GM12872 (cell line): Measurements from ENCODE around the gene RNU7-1.

Source experiments
- TF ChIP-seq, protein P1 (sequence below): IDR thresholded peaks from 3 replicates; pipeline ENCODE4 v1.5.1; 2011; ENCODE audit warnings: low read depth, mild to moderate bottlenecking, low read length, moderate library complexity; ENCODE audit not compliant: insufficient read depth

The RNU7-1 gene

DNA sequence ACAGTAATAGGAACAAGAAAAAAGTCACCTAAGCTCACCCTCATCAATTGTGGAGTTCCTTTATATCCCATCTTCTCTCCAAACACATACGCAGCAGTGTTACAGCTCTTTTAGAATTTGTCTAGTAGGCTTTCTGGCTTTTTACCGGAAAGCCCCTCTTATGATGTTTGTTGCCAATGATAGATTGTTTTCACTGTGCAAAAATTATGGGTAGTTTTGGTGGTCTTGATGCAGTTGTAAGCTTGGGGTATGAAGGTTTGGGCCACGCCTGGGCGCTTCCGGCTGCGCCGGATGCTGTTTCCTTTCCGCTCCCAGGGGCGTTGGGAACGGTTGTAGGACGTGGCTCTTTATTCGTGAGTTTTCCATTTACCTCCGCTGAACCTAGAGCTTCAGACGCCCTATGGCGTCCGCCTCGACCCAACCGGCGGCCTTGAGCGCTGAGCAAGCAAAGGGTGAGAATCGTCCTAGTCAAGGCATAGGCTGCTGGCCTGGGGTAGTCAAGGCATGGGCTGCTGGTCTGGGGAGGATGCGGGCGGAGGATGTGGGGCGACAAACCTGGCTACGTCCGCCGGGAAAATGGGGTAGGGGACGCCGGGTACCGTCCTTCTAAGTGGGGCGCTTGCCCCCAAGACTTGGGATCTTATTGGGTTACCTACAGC lies at the start of gene RNU7-1, which contains the start of gene C12orf57:
Gene RNU7-1, plus strand, starts transcription at position 95 of the 659 bp plus-strand sequence.
Gene C12orf57, plus strand, starts transcription at position 301 of the 659 bp plus-strand sequence. Its CDS starts 100 bp downstream, at position 401.
- TF ChIP-seq, protein P1, sequence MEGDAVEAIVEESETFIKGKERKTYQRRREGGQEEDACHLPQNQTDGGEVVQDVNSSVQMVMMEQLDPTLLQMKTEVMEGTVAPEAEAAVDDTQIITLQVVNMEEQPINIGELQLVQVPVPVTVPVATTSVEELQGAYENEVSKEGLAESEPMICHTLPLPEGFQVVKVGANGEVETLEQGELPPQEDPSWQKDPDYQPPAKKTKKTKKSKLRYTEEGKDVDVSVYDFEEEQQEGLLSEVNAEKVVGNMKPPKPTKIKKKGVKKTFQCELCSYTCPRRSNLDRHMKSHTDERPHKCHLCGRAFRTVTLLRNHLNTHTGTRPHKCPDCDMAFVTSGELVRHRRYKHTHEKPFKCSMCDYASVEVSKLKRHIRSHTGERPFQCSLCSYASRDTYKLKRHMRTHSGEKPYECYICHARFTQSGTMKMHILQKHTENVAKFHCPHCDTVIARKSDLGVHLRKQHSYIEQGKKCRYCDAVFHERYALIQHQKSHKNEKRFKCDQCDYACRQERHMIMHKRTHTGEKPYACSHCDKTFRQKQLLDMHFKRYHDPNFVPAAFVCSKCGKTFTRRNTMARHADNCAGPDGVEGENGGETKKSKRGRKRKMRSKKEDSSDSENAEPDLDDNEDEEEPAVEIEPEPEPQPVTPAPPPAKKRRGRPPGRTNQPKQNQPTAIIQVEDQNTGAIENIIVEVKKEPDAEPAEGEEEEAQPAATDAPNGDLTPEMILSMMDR, result no peak

DNA sequence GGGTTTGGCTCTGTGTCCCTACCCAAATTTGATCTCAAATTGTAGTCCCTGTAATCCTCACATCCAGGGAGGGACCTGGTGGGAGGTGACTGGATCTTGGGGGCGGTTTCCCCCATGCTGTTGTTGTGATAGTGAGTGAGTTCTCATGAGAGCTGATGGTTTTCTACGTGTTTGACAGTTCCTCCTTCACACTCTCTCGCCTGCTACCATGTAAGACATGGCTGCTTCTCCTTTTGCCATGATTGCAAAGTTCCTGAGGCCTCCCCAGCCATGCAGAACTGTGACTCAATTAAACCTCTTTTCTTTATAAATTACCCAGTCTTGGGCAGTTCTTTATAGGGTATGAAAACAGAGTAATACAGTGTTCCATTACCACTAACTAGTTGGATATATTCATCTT lies 49.3 kb upstream of the RNU7-1 start:
- TF ChIP-seq, protein P1, result no peak

DNA sequence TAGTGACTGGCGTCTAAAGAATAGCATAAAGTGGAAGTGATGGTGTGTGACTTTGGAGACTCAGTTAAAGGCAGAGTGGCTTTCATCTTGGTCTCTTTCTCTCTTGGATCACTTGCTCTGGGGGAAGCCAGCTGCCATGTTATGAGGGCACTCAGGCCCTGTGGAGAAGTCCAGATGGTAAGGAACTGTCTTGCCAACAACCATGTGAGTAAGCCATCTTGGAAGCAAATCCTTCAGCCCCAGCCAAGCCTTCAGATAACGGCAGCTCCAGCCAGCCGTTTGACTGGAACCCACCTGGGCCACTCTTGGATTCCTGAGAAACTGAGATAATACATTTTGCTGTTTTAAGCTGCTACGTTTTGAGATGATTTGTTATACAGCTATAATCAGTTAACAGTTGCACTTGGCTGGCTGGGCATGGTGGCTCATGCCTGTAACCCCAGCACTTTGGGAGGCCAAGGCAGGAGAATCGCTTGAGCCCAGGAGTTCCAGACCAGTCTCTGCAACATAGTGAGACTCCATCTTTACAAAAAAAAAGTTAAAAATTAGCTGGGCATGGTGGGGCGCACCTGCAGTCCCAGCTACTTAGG lies 46.7 kb upstream of the RNU7-1 start:
- TF ChIP-seq, protein P1, result no peak

DNA sequence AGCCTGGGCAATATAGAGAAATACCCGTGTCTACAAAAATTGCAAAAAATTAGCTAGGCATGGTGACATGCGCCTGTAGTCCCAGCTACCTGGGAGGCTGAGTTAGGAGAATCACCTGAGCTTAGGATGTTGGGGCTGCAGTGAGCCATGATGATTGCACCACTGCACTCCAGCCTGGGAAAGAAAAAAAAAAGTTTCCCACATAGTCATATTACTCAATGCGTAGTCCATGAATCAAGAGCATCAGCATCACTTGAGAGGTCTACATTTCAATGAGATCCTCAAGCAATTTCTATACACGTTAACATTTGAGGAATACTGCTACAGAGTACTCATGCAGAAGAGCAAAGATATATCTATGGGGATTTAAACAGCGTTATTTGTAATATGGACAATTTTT lies 44.2 kb upstream of the RNU7-1 start:
- TF ChIP-seq, protein P1, result no peak

DNA sequence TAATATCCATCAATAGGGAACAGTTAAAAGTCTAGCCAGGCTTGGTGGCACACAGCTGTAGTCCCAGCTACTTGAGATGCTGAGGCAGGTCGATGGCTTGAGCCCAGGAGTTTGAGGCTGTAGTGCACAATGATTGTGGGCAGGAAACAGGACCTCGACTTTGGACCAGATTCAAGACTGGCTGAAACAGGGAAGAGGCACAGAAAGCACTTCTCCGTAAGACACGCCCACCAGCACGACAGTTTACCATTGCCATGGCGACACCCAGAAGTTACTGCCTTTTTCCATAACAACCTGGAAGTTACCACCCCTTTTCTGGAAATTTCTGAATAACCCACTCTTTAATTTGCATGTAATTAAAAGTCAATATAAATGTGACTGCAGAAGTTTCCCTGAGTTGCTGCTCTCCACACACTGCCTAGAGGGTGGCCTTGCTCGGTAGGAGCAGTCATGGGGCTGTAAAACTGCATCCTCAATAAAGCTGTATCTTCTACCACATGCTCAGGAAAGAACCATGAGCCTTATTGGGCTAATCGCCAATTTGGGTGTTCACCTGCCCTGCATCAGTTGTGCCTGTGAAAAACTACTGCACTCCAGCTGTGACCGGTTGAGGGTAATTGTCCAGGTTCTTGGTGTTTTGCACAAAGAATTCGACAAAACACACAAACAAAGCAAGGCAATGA lies 43.6 kb upstream of the RNU7-1 start:
- TF ChIP-seq, protein P1, result no peak

DNA sequence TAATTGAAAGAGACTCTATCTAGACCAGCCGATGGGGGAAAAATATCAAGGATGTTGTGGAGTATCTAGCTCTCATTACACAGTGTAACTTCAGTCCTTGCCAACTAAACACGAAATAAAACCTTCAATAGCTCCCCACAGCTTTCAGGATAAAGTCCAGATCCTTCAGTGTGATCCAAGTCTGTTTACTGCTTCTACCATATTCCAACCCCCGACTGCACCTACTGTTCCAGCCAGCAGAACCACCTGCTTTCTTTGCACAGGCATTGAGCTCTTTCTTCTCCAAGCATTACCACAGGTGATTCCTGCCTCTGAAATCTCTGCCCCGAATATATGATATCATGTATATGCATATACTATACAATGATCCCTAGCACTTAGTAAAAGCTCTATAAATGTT lies 41.2 kb upstream of the RNU7-1 start:
- TF ChIP-seq, protein P1, result no peak

DNA sequence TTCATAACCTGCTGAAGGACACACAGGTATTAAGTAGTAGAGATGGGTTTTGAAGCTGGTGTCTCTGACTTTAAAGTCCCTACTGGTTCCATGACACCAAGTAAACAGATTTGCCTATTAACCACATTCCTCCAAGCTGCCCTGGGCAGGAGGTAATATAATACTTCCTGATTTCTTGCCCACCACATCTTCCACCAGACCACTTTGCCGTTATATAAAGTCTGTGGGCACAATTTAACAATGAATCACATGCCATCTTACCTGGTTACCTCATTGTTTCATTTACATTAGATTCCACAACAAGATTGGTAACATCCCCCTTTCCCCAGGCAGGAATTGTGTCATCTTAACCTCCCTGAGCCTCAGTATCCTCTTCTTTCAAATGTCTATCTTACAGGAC lies 39.9 kb upstream of the RNU7-1 start:
- TF ChIP-seq, protein P1, result no peak
